ENCODE data around the gene ATP1A3.
A peak's percentile ranks its signal among the peaks of the same experiment; 100 is the strongest.
"Not testable (repeated sequence)": the region's sequence is repeated elsewhere in the genome, so short reads cannot be mapped to it uniquely, and the experiment has no call there.

Gene ATP1A3

DNA sequence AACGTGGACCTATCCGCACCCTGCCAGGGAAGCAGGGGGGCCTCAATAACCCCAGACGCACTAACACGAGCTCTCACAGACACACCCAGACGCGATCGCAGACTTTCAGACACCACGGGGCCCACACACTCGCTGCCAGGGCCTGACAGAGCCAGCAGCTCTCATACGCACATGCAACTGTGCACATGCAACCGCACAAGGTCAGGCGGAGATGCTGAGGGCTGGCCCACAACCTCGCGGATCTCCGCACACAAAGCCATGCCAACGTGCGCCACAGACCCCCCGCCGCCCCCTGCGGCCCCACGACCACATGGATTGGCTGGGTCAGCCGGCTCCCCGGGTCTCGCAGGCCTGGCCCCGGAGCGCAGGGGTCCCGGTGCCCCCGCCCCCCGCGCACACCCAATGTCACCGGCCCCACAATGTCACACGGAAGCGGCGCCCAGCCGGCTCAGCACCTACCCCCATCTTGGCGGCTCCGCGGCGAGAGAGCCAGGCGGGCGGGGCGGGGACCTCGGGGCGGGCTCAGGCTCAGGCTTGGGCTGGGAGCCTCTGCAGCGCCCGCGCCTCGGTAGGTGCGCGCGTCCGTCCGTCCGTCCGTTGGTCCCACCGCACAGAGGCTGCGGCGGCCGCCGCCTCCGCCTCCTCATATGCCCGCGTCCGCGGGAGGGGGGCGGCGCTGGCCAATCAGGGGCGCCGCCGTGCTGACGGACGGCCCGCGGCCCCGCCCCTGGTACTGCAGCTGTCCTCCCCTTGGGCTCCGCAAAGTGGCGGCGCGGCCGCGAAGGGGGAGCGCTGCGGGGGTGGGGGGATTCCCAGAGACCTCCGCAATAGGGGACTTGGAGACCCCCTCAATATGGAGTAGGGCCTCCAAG lies at the start of gene ATP1A3:
TSS of gene ATP1A3 (minus strand) at position 619 of the 872 bp plus-strand sequence. CDS start at position 465, 154 bp downstream.
- DNase-seq: peak; percentile 76 to 81

DNA sequence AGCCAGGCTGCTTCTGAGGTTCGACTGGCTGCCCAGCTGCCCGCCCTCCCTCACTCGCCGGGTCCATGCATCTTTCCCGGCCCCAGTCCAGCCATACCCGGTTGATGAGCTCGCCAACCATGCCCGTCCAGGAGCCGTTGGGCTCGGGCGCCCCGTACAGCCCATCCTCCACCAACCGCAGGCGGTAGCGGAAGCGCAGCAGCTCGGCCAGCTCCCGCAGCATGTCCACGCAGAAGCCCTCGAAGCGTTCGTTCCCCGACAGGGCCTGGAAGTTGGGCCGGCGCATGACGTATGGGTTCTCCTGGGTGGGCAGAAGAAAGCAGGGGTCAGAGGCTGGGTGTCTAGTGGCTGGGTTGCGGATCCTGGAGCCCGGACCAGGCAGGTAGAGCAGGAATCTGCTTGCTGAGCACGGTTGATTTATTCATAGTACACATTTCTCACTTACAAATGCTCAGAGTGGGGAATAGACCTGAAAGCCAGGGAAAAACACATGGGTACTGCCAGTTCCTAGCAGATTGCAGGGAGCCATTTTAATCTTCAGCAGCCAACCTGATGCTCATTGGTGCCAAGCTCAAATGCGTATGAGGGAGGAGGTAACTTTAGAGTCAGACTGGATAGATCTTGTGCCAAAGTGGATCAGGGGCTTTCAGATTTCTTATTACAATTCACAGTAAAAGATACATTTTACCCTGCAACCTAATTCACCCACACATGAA lies 48.6 kb upstream of the ATP1A3 start:
- DNase-seq: no peak

DNA sequence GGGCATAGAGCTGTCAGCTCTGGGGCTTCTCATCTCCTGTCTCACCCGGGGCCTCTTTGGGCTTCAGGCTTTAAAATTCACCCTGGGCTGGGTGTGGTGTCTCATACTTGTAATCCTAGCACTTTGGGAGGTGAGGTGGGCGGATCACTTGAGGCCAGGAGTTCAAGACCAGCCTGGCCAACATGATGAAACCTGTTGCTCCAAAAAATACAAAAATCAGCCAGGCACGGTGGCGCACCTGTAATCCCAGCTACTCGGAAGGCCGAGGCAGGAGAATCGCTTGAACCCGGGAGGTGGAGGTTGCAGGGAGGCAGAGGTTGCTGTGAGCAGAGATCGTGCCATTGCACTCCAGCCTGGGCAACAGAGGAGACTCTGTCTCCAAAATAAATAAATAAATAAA lies 46.5 kb upstream of the ATP1A3 start:
- not testable (repeated sequence) for DNase-seq

DNA sequence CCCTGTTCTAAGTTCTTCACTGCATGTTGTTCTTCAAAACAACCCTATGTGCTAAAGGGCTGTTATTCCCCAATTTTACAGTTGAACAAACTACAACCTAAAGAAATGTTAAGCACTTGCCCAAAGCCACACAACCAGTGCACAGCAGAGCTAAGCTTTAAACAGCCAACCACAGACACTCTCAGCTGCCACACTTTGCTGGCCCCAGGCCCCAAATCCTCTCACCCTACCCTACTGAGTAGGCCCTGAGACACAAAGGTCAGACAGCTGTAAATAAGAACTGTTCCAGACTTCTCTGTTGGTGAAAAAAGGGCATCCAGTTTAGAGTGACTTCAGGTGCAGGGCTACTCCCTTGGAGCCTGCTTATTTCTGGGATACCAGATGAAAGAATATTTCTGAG lies 46.0 kb upstream of the ATP1A3 start:
- DNase-seq: no peak

DNA sequence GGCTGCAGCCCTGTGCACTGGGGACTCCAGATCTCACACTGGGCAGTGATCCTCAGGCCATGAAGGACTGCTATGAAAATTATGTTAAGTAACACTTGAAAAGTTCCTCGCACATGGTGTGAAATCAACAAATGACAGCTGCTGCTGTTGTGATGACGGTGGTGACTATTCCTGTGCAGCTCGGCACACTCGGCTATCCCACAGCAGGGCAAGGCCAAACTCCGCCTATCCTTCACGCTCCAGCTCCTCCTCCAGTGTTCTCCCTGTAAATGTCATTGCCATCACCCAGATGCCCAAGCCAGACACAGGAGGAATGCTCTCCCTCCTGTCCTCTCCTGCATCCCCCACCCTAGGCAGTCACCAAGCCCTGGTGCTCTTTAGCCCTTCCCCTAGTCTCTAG lies 44.6 kb upstream of the ATP1A3 start:
- DNase-seq: no peak

DNA sequence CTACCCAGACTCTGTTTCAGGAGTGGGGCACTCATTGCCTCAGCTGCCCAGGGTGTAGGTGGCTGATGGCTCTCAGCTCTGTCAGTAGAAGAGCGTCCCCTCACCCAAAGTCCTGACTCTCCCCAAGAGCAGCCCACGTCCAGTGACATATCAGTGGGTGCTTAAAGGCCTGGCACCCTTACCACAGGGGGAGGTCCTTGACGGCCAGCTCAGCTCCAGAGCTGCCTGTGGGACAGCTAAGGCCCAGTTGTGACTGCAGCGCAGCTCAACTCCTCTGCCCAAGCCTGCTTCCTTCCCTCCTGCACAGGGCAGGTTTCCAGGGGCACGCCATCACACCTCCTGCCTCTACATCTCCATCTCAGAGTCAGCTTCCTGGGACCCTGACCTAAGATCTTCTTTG lies 43.6 kb upstream of the ATP1A3 start:
- DNase-seq: no peak

DNA sequence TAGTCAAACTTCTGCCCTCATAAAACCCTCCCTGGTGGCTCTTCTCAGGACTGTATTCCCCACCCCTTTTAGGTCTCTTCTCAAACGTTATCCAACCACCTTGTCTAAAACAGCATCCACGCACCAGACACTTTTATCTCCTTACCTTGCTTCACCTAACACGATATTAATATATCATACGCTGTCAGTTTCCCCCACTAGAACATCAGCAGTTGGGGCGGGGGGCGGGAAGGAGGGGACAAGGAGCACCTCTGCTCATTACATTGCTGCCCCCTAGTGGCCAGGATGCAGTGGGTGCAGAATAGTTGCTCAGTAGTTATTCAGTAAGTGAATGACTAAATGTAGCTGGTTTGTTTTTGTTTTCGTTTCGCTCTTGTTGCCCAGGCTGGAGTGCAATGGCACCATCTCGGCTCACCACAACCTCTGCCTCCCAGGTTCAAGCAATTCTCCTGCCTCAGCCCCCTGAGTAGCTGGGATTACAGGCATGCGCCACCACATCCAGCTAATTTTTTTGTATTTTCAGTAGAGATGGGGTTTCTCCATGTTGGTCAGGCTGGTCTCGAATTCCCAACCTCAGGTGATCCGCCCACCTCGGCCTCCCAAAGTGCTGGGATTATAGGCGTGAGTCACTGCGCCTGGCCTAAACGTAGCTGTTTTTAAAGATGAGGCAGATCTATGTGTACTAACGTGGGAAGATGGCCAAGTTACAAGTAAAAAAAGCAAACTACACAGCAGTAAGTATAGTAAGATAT lies 40.8 kb upstream of the ATP1A3 start:
- peak; percentile 26 to 69 for DNase-seq

DNA sequence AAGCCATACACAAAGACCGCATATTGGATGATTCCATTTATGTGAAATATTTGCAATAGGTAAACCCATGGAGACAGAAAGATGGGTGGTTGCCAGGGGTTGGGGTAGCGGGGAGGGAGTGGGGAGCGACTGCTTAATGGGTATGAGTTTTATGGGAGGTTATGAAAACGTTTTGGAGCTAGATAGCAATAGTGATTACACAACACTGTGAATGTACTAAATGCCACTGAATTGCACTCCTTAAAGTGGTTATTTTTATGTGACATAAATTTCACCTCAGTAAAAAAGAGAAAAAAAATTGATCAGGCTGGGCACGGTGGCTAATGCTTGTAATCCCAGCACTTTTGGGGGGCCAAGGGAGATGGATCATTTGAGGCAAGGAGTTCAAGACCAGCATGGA lies 39.4 kb upstream of the ATP1A3 start:
- DNase-seq: no peak

DNA sequence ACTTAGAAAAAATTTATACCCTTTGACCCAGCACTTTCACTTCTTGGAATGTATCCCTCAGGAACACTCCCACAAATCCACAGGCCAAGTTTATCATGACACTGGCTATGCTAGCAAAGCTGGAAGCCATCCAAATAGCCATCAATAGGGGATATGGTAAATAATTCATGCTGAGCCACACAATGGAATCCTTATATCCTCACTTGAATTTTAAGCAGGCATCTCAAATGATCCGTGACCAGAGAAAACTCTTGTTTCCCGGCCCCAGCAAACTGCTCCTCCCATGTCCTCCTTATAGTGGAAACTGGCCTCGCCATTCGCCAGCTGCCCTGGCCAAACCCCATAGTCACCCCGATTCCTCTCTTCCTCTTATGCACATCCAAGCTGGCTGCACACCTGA lies 38.4 kb upstream of the ATP1A3 start:
- DNase-seq: no peak

DNA sequence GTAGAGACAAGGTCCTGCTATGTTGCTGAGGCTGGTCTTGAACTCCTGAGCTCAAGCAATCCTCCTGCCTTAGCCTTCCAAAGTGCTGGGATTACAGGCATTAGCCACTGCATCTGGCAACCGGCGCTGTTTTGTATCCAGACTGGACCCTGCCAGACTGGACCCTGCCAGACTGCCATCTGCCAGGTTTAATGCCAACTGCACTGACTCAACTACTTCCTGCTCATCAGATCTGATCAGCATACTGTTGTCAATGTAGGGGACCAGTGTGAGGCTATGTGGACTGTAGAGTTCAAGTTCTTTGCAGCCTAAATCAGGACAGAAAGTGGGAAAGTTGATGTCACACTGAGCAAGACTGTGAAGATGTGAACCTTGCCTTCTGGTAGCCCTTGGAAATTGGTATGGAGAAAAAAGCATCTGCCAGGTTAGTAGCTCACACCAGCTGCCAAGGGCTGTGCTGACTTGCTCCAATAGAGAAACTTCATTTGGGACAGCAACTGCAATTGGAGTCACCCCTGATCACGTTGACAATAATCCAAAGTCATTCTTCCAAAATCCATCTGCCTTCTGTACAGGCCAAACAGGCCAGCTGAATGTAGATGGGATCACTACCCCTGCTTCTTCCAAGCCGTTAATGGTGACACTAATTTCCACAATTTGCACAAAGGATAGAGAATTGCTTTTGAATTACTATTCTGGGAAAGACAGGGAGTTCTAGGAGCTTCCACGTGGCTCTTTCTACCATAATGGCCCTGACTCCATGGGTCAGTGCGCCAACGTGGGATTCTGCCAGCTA lies 36.8 kb upstream of the ATP1A3 start:
- DNase-seq: no peak

DNA sequence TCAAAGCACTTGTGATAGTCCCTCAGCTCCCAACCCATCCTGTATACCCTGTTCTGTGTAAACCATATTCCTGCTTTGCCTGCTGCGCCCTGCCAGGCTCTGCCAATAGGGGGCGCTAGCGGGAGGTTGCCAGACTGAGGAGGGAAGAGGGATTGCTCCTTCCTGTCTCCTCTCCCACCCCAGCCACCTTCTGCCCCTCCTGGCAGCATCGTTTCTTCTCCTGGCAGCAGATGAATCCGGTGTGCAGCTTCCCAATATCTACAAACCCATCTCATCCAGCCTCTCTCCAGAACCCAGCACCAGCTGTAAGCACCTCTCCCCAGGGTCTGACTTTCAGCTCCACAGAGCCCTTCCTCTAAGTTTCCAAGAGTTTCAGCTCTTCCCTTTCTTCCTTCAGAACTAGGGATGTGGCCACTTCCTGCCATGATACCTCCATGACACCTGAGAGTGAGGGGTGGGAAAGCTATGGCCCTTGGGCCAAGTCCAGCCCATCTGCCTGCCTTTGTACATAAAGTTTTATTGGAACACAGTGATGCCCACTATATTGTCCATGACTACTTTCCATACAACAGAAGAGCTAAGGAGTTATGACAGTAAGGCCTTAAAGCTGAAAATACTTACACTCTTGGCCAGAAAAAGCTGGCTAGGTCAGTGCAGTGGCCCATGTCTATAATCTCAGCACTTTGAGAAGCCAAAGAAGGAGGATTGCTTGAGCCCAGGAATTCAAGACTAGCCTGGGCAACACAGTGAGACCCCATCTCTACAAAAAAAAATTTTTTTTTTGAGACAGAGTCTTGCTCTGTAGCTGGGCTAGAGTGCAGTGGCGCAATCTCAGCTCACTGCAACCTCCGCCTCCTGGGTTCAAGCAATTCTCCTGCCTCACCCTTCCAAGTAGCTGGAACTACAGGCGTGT lies 34.5 kb upstream of the ATP1A3 start:
- DNase-seq: peak in 1 of 2 experiments; percentile 73

DNA sequence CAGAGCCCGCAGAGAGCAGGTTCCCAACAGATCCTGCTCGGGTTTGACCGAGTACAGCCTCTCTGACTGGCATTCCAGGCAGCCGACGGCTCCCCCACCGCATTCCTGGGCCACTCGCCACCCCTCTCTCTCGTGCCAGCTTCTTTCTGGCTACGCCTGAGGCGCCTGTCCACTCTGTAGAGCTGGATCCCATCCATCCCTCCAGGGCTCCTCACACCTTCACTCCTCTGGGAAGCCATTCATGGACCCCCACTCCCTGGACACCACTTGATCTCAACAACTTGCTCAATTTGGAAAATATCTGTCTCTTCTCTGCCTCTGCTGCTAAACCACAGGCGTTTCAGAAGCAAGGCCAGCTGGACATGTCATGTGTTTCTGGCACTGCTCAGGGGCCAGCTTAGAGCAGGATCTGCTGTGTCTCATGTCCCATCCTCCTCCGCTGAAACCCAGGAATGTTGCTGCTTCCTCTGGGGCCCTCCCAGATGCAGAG lies 30.6 kb upstream of the ATP1A3 start:
- DNase-seq: no peak

DNA sequence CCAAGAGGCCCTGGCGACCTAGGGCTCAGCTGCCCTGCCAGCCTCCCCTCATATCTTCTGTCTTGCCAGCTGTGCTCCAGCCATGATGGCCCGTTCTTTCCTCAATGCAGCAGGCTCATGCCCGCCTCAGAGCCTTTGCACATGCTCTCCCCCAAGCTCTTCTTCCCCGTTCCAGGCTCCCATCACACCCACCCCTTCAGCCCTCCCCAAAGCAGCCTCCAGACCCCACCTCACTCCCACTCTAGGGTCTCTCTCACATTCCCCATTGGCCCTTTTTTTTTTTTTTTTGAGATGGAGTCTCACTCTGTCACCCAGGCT lies 29.9 kb upstream of the ATP1A3 start:
- DNase-seq: no peak

DNA sequence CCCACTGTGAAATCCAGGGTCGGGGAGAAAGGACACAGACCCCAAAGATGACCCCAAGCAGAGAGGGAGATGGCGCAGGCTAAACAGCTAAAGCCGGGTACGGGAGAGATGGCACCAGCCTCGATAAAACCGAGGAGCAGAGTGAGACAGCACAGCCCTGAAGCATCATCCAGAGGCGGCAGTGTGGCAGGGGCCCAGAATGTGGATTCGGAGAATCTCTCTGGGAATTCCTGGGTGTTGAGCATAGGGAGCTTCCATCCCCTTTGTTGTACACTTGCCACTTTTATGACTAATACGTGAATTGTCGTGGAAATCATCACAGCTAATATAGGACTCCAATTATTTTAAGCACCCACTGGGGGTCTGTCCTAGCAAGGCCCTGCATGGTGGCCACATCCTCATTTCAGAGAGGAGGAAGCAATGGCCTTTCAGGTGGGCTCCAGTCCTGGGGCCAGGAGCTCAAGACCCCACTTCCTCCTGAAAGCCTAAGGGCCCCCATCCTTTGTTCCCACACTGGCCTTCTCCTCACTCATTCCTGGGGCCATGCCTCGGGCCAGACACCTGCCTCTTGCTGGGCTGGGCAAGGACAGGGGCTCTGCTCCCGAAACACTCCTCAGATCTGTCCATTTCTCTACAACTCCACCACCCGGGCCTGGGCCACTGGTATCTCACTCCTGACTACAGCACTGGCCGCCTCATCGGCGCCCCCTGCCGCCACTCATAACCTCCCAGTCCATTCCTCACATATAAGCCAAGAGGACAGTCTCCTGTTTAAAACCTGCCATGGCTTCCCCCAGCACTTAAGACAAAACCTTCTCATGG lies 29.3 kb upstream of the ATP1A3 start:
- no peak for DNase-seq

DNA sequence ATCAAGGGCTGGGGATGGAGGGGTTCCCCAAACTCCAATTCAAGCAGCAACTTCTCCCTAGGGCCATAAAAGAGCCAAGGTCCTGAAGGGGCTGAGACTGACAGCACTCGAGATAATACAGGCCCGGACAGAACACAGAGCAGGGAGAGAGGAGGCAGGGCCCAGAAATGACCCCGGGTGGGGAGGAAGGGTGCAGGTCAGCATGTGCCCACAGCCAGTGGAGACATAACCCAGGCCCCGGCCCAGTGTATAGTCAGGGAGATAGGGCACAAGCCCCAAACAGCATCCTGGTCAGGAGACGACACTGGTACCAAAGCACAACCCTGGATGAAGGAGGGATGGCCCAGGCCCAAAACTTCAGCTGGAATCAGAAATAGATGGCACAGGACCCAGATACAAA lies 28.6 kb upstream of the ATP1A3 start:
- no peak for DNase-seq

DNA sequence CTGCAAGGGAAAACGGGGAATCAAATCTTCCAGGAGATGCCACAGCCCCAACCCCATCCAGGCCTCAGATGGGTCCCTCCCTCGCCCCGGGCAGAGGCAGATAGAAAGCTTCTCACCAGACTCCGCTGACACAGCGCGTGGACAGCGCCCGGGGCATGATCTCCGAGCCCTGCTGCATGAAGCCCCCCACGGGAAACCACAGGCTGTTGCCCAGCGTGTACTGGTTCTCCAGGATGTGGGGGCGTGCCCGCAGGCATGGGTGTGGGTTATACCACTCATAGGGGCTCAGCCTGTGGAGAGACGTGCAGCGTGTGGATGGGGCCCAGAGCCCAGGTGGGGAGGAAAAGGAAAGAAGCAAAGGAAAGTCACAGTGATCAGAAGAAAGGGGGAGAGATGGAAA lies 27.2 kb upstream of the ATP1A3 start:
- DNase-seq: no peak

DNA sequence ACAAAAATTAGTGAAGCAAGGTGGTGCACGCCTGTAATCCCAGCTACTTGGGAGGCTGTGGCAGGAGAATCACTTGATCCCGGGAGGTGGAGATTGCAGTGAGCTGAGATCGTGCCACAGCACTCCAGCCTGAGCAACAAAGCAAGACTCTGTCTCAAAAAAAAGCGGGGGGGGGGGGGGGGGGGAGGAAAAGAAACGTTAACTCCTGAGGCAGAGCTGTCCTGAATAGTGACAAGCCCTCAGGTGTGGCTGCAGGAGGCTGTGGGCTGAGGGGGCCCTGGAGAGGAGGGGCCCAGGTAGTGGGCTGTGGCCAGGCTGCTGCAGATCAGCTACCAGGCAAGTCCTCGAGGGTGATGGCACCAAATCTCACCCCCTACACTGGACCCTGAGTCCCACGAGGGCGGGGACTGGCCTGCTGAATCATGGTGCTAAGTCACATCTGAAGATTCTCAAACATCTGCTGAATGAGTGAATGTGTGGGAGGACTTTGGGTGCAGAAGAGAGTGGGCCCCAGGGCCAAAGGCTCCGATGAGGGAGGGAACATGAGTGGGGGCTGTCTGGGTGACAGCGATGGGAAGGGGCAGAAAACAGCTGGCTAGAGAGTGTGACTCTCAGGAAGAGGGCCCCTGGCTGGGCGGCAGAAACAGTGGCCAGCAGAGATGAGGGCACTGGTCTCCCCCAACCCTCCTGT lies 24.6 kb upstream of the ATP1A3 start:
- DNase-seq: no peak

DNA sequence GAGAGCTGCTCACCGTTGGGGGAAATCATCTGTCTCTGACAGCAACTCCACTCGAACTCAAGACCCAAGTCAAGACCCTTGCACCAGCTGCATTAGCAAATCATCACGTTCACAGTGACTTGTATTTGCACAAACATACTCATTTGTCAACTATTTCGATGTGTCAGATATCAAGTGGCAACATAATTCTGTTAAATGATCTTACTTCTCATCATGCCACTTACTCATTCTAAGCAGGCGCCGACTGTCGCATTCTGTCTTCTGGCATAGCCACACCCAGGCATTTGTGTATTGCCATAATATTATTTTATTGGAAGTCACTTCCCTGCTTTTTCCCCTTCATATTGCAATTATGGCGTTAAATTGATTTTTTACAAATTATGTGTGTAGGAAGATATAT lies 23.0 kb upstream of the ATP1A3 start:
- no peak for DNase-seq

DNA sequence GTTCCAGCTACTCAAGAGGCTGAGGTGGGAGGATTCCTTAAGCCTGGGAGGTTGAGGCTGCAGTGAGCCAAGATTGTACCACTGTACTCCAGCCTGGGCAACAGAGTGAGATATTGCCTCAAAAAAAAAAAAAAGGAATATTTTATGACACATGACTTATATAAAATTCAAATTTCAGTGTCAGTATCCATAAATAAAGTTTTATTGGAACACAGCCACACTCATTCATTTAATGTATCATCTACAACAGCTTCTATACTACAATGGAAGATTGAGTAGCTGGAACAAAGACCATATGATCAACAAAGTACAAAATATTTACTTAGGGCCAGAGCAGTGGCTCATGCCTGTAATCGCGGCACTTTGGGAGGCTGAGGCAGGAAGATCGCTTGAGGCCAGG lies 18.7 kb upstream of the ATP1A3 start:
- DNase-seq: not testable (repeated sequence)
